Activated CD8-positive, alpha-beta memory T cell treated with anti-CD3 and anti-CD28 coated beads, Interleukin-2, amount 50 U/mL, for 24 hours (primary cell): ENCODE results near the gene OR4K2.
"Not testable (repeated sequence)": the region's sequence is repeated elsewhere in the genome, so short reads cannot be mapped to it uniquely, and the experiment has no call there.

Experiments used
- DNase-seq: peaks from one replicate; pipeline ENCODE4 v3.0.0-alpha.2; 2020; ENCODE audit errors: extremely low read depth

OR4K2 gene

GRCh38 chr14:19874842-19875241 is at the start of gene OR4K2:
OR4K2 (plus strand) TSS chr14:19875142; CDS start chr14:19876268, 1,126 bp downstream.
- DNase-seq, result no peak

- DNase-seq, result not testable (repeated sequence)
These were observed 47.2 kb upstream of the OR4K2 start for GRCh38 chr14:19827626-19828244.

DNA sequence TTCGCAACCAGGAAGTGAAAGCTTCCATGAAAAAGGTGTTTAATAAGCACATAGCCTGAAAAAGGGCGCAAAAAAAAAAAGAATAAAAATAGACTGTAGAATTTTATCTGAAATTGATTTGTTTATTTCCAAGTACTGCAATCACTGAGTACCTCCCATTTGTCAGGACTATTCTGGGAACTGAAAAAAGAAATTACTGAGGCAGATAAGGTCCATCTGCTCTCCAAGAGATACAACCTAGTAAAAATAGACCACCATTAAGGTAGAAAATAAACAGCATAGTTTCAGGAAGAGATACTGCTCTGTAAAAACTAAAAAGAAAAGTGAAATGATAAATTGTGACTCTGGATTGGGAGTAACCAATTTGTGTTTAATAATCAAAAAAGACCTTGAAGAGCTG is 46.6 kb upstream of the OR4K2 start:
- no peak for DNase-seq

- DNase-seq, result not testable (repeated sequence)
These were observed 40.6 kb upstream of the OR4K2 start for GRCh38 chr14:19834203-19834848.

GRCh38 chr14:19838433-19838832 is 36.5 kb upstream of the OR4K2 start:
- DNase-seq, result no peak

DNA sequence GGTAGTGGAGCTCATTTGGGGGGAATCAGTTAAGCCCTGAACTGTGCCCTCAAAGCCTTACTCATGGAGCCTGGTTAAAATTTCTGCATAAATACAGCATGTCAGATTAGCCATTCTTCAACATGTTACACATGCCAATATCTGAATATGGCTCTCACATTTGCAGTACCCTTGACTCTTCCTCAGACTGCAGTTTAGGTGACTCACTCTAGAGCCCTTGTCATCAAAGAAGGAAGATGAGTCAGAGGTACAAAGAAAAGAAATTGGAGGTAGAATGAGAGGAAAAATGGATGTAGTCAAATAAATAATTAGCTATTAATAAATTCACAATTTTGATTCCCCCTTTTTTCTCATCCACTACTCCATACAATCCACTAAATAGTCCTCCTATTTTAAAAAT is 23.6 kb upstream of the OR4K2 start:
- DNase-seq, result no peak

GRCh38 chr14:19866061-19866669 is 8.8 kb upstream of the OR4K2 start:
- not testable (repeated sequence) for DNase-seq

- DNase-seq, result no peak
These were observed 1.8 kb upstream of the OR4K2 start for GRCh38 chr14:19873178-19873577.

DNA sequence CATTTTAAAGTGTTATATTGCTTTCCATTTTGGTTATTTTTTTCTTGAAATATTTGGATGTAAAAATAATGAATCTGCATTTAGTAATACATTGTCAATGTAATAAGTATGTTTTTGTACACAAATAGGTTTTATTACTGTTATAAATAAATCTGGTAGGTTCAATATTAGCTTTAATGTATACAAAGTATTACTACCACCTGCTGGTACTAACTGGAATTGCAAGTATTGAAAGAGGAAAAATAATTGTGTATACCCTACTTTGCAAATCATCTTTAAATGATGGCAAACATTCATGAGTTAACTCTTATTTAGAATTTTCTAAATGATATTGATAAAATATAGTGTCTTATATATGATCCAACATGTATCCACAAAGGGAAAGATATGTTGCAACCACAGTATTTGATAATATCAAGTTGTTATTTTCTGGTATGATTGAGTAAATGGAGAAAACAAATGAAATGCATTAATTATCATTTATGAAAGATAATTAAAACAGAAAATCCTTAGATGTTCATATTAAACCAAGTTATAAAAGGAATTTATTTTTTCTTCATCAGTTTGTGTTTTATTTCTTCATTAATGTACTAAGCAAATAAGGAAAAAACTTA is 3.2 kb downstream of the OR4K2 start:
- DNase-seq, result no peak

GRCh38 chr14:19895282-19895681 is 20.3 kb downstream of the OR4K2 start:
- no peak for DNase-seq

DNA sequence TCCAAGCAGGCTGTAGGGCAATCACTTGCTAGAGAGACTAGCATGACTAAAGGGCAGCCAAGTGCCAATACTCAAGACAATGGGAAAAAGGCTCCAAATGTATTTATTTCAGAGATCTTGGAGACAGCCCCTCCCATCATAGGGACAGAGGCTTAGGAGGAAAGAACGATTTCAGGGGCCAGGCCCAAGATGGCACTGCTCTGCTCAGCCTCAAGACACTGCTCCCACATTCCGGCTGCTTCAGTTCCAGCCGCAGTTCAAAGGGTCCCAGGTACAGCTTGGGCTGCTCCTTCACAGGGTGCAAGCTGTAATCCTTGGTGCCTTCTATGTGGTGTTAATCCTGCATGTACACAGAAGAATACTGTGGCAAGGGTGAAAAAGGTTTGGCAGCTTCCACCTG is 26.1 kb downstream of the OR4K2 start:
- DNase-seq, result no peak

DNA sequence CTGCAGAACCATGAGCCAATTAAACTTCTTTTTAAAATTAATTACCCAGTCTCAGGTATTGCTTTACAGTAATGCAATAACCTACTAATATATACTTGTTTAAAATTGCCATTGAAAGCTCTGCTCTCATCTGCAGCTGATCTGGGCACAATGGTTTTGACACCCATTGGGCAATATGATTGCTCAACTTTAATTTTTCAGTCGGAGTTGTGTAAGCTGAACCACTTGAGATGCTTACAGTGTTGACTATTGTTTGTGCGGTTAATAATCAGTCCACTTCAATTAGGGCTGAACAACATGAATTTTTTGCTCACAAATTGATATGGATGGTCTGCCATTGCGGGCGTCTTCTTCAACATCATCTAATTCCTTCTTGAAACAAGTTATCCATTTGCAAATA is 27.5 kb downstream of the OR4K2 start:
- DNase-seq, result no peak

GRCh38 chr14:19906665-19907064 is 31.7 kb downstream of the OR4K2 start:
- DNase-seq, result no peak

DNA sequence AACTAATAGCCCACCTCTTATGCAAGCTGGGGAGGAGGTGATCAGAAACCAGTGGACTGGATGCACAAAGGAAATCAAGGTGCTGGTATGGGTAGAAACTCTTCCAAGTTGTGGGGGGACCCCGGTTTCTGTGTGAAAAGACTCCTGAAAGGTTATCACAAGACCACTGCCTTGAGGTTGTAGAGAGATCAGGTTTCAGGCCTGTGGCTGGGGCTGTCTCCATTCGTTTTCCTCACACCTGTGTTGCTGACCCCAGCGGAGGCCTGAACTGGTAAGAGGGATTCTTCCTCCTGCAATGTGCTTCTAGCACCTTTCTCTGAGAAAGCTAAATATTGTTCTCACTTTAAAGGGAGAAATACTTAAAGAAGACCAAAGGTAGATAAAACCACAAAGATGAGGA is 36.2 kb downstream of the OR4K2 start:
- DNase-seq, result no peak

DNA sequence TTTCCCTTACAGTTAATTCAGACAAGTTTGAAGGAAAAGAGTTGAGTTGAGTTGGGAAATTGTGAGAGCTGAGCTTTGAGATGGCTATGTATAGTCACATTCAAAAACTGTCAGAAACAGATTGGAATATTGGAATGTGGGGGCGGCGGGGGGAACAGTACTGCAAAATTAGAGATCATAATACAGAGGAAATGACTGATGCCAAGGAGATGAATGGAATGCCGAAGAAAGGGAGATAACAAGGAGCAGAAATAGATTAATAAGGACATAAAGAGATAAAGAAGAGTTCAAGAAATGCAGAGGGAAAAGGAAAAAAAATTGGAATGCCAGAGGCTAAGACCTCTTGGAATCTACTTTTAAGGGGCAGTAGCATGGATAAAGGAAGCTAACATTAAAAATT is 42.3 kb downstream of the OR4K2 start:
- DNase-seq, result no peak

DNA sequence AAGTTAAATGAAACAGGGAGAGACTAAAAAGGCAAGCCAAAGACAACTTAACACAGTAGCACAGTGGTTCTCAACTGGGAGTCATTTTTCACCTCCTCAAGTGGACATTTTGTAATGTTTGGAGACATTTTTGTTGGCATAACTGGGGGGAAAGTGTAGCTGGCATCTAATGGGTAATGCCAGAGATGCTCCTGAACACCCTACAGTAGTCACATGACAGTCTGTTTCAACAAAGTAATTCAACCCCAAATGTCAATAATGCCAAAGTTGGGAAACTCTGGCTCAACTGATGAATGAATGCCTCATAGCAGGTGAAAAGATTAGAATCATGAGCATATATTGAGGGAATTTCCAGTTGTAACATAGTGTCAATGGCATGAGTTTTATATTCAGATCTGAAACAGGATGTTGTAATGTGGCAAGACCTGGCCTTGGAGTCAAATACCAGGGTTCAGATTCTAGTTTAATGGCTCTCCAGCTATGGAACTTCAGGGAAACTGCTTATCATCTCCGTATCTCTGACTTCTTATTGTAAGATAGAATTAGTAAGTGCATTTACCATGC is 43.1 kb downstream of the OR4K2 start:
- DNase-seq, result no peak

- DNase-seq, result no peak
These were observed 43.8 kb downstream of the OR4K2 start for GRCh38 chr14:19918553-19919264.

DNA sequence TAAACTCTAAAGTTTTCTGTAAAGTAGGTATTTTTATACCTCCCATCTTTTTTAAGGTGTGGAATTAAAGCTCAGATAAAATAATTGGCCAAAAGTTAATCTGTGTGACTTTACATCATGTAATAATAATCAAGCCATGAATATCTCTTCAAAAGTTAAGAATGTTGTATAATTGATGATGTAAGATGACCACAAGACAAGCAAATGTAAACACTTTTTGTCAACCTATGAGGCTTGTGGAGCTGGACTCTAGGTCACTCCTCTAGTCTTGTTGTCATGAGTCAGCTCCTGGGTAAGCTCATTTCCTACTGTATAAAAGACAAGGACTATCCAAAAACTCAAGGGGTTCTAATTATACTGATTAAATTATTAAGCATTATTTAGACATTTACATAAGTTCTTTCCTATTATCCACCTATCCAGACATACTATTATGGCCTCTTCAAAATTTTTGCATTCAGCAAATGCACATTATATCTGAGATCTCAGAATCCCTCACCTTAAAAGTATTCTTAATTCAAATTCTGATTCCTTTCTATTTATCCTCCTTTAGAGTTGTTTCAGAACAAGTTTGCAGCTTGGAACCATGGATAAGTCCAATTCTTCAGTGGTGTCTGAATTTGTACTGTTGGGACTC is 45.2 kb downstream of the OR4K2 start, which contains the start of gene OR4K5:
TSS of gene OR4K5 (plus strand) at position 587 of the 637 bp plus-strand sequence. CDS start at position 587, 0 bp downstream.
- DNase-seq, result no peak

GRCh38 chr14:19930617-19931016 is 55.7 kb downstream of the OR4K2 start, which contains the start of gene OR4K1:
OR4K1 (plus strand) TSS chr14:19930917; CDS start chr14:19935667, 4,750 bp downstream.
- no peak for DNase-seq
